Bronchial epithelial cell (primary cell): Measurements from ENCODE around the gene RPTN. TPM values are rescaled to one million over a fixed set of nuclear protein-coding genes. Genes with fewer than 3 reads are reported as not detected.

Experiments
- DNase-seq: peaks from one replicate; pipeline ENCODE4 v3.0.0-alpha.2; 2010; ENCODE audit warnings: low read depth
- FAIRE-seq: peaks from 2 replicates; lab custom pipeline; 2011; peaks lifted over from hg19 to GRCh38; lab: Jason Lieb, UNC
- H3K27me3 ChIP-seq: 2 replicates; pipeline ENCODE4 v1.5.1; 2011; ENCODE audit warnings: low read length; ENCODE audit not compliant: control insufficient read depth, insufficient read depth
- H3K36me3 ChIP-seq: 2 replicates; pipeline ENCODE4 v1.5.1; 2011; ENCODE audit warnings: low read length; ENCODE audit not compliant: control insufficient read depth, insufficient read depth
- H3K4me3 ChIP-seq: 2 replicates; pipeline ENCODE4 v1.5.1; 2011; ENCODE audit warnings: mild to moderate bottlenecking, low read depth, low read length, control low read depth
- total RNA-seq: library from RNA; depleted of rRNA; stranded (reverse); fragments of >200 nt; gene quantifications from 2 replicates; pipeline ENCODE4 v1.2.1, GENCODE V29; 2014
- TF ChIP-seq, protein P1 (sequence below): IDR thresholded peaks from 2 replicates; pipeline ENCODE4 v1.5.1; 2011; ENCODE audit warnings: mild to moderate bottlenecking, moderate library complexity, low read length, control low read depth, inconsistent platforms; ENCODE audit not compliant: insufficient read depth, severe bottlenecking

The RPTN gene
- total RNA-seq, 1 donor from 2014 or later: 0.53 TPM

- Histone ChIP-seq H3K36me3 (no peaks in the 10 kb centered on the region), H3K27me3 (no peaks in the 10 kb centered on the region), H3K4me3 (no peak overlapping the region)
- TF ChIP-seq, protein P1, sequence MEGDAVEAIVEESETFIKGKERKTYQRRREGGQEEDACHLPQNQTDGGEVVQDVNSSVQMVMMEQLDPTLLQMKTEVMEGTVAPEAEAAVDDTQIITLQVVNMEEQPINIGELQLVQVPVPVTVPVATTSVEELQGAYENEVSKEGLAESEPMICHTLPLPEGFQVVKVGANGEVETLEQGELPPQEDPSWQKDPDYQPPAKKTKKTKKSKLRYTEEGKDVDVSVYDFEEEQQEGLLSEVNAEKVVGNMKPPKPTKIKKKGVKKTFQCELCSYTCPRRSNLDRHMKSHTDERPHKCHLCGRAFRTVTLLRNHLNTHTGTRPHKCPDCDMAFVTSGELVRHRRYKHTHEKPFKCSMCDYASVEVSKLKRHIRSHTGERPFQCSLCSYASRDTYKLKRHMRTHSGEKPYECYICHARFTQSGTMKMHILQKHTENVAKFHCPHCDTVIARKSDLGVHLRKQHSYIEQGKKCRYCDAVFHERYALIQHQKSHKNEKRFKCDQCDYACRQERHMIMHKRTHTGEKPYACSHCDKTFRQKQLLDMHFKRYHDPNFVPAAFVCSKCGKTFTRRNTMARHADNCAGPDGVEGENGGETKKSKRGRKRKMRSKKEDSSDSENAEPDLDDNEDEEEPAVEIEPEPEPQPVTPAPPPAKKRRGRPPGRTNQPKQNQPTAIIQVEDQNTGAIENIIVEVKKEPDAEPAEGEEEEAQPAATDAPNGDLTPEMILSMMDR: no peak
- FAIRE-seq (peak; percentile 99), DNase-seq (peak; percentile 100)
Observed at GRCh38 chr1:152167835-152168534, 9.0 kb upstream of the RPTN start.

DNA sequence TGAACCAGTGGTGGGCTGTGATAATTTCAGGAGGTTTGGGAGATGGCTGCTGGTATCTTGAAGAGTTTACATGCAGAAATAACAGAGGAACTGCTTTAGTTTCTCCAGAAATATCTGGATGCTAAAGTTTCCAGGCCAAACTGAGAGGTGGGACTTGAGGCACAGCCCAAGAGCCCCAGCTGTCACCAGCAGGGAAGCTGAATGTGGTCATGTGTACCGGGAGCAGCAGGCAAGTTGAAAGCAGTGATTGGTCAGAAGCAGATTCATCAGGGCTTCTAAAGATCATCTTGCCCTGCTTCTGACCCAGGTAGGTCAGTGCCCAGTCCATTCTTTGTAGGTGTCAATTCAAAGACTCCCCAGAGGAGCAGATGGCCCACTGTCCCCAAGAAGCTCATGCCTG is 7.9 kb upstream of the RPTN start:
- no peaks in the 10 kb centered on the region for H3K36me3 ChIP-seq
- TF ChIP-seq, protein P1: no peak
- H3K4me3 ChIP-seq: no peak overlapping the region
- DNase-seq (no peak), FAIRE-seq (no peak)
- H3K27me3 ChIP-seq: no peaks in the 10 kb centered on the region

GRCh38 chr1:152165286-152166077 is 6.5 kb upstream of the RPTN start:
- FAIRE-seq (no peak), DNase-seq (no peak)
- TF ChIP-seq, protein P1: no peak
- Histone ChIP-seq H3K4me3 (no peak overlapping the region), H3K27me3 (no peaks in the 10 kb centered on the region), H3K36me3 (no peaks in the 10 kb centered on the region)

GRCh38 chr1:152164517-152165136 is 5.6 kb upstream of the RPTN start:
- H3K27me3 ChIP-seq: no peaks in the 10 kb centered on the region
- DNase-seq (peak; percentile 93), FAIRE-seq (no peak)
- no peak overlapping the region for H3K4me3 ChIP-seq
- TF ChIP-seq, protein P1: no peak
- H3K36me3 ChIP-seq: no peaks in the 10 kb centered on the region

DNA sequence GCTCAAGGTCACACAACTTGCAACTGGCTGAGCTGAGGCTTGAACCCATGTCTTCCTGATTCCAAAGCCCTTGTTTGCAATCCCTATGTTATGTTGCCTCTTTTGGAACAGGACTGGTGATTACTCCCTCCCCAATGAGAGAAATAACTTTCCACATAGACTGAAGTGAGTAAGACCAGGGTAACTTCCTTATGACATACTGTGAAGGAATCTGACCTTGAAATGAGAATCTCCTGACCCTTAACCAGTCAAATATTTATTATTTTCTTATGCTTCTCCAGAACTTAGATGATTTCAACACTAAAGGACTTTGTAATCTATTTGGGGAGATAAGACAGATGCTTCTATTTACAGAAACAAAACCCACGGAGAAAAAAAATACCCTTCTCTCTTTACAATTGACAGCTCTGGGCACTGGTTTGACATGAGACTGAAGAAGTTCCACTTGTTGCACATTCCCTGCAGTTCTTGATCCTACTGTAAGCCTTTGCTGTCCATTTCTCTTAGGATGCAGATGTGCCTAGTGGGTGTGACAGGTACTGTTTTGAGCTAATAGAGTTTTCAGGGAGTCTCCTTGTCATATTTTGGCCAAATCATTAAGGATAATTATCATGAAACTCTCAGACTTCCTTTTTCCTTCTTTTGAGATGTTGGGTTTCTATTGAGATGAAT is 3.9 kb upstream of the RPTN start:
- DNase-seq (peak; percentile 91), FAIRE-seq (peak; percentile 97)
- TF ChIP-seq, protein P1: no peak
- Histone ChIP-seq H3K27me3 (no peaks in the 10 kb centered on the region), H3K36me3 (no peaks in the 10 kb centered on the region), H3K4me3 (no peak overlapping the region)
